ENCODE data around the gene ATP5ME.
A peak's percentile ranks its signal among the peaks of the same experiment; 100 is the strongest.

Gene ATP5ME

GRCh38 chr4:680551-680927 is 6.5 kb upstream of the ATP5ME start:
- ChIA-PET POLR2A (no interaction called here), CTCF (no interaction called here)
- TF ChIP-seq, protein P1, sequence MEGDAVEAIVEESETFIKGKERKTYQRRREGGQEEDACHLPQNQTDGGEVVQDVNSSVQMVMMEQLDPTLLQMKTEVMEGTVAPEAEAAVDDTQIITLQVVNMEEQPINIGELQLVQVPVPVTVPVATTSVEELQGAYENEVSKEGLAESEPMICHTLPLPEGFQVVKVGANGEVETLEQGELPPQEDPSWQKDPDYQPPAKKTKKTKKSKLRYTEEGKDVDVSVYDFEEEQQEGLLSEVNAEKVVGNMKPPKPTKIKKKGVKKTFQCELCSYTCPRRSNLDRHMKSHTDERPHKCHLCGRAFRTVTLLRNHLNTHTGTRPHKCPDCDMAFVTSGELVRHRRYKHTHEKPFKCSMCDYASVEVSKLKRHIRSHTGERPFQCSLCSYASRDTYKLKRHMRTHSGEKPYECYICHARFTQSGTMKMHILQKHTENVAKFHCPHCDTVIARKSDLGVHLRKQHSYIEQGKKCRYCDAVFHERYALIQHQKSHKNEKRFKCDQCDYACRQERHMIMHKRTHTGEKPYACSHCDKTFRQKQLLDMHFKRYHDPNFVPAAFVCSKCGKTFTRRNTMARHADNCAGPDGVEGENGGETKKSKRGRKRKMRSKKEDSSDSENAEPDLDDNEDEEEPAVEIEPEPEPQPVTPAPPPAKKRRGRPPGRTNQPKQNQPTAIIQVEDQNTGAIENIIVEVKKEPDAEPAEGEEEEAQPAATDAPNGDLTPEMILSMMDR (IDR thresholded peaks at IDR 0.05; ENCODE audit: insufficient read depth, low read length, missing control alignments) = no peak
- H3K4me3 ChIP-seq (ENCODE audit: low read depth, low read length) = peak overlapping the region; percentile 65
- DNase-seq (ENCODE audit: low read depth, low spot score) = no peak

DNA sequence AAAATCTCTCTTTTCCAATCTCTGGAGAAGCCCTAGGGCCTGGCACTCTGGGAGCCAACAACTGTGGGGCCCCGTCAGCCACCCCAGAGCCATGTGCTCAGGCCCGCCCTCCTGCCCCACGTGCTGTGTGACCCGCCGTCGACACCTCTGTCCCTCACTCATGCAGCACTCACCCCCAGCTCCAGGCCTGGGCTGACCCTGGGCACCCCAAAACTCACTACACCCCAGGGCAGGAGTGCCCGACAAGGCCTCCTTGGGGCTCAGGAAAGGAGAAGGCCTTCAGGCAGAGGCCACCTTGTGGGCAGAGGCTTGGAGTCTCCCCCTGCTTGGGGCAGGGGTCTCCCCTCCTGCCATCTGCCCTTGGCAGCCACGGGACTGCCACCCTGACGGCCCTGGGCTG is 6.0 kb upstream of the ATP5ME start:
- POLR2A ChIA-PET = no interaction called here
- CTCF ChIA-PET = no interaction called here
- no peak overlapping the region for H3K4me3 ChIP-seq (ENCODE audit: low read depth, low read length)
- TF ChIP-seq, protein P1 (IDR thresholded peaks at IDR 0.05; ENCODE audit: insufficient read depth, low read length, missing control alignments) = no peak
- DNase-seq (ENCODE audit: low read depth, low spot score) = no peak

DNA sequence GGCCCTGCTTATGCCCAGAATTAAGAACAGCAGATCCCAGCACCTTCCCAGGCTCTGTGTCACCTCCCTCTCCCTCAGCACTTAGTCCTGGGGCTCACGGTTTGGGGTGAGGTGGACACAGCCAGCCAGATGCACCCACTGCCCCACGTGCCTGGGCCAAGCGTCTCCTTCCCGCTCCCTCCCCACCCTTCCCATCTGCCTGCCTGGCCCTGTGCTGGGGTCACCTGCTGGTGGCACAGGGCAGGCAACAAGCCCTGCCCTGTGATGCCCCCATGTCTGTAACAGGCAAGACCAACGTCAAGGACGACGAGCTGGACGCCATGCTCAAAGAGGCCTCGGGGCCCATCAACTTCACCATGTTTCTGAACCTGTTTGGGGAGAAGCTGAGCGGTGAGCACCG is 5.6 kb upstream of the ATP5ME start:
- ChIA-PET CTCF (no interaction called here), POLR2A (no interaction called here)
- TF ChIP-seq, protein P1 (IDR thresholded peaks at IDR 0.05; ENCODE audit: insufficient read depth, low read length, missing control alignments) = no peak
- DNase-seq (ENCODE audit: low read depth, low spot score) = no peak
- H3K4me3 ChIP-seq (ENCODE audit: low read depth, low read length) = no peak overlapping the region

DNA sequence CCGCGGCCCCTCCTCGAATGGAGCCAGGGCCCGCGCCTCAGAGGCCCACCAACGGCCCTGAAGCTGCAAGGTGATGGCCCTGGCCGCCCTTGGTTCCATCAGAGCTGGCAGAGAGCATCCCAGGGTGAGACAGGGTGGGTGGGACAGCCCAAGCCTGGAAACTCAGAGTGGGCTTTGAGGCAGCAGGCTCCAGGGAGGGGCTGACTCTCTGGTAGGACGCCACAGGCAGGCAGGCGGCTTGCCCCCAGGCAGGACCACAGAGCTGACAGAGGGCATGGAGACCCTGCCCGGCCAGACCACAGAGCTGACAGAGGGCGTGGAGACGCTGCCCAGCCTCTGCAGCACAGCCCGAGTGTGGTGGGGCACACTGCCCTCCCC is 5.0 kb upstream of the ATP5ME start:
- TF ChIP-seq, protein P1 (IDR thresholded peaks at IDR 0.05; ENCODE audit: insufficient read depth, low read length, missing control alignments) = no peak
- ChIA-PET CTCF (no interaction called here), POLR2A (no interaction called here)
- no peak overlapping the region for H3K4me3 ChIP-seq (ENCODE audit: low read depth, low read length)
- DNase-seq (ENCODE audit: low read depth, low spot score) = no peak

- DNase-seq (ENCODE audit: low read depth, low spot score) = no peak
These were observed 4.4 kb upstream of the ATP5ME start for GRCh38 chr4:678331-679103.

DNA sequence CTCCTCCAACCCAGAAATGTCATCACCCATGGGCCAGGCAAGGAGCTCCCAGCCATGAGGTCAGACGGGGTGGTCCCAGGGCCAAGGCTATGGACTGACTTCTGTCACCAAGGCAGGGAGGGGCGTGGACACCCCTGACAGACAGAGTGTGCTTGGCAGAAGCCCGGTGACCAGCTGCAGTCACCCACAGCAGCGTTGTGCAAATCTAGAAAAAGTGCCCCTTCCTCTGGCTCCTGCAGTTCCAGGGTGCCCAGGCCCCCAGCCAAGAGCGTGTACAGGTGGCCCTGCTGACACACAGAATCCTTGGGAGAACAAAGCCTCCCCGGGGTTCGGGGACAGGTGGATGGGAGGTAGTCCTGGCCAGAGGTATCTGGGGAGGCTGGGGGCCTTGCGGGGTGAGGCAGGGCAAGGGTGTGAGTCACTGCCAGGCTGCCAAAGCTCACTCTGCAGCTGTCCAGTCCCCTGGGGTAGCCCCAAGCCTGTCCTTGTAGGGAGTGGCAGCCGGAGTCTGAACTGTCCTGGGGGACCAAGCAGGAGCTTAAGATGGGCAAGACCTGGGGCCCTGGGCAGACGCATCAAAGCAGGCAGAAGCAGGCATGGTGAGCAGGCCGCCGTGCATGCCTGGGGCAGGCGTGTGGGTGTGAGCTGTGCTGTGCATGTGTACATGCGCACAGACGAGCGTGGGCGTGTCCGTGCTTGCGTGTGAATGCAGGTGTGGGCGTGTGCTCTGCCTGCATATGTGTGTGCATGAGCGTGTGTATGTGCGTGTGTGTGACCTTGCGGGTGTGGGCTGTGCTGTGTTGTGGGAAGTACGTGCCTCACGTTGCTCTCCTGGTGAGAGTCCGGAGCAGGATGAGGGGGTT is 3.6 kb upstream of the ATP5ME start:
- TF ChIP-seq, protein P1 (IDR thresholded peaks at IDR 0.05; ENCODE audit: insufficient read depth, low read length, missing control alignments) = no peak
- no peak for DNase-seq (ENCODE audit: low read depth, low spot score)
- POLR2A ChIA-PET = no interaction called here
- no peak overlapping the region for H3K4me3 ChIP-seq (ENCODE audit: low read depth, low read length)
- CTCF ChIA-PET = no interaction called here

More at GRCh38 chr4:678331-679103, 4.4 kb upstream of the ATP5ME start:
- ChIA-PET CTCF (no interaction called here), POLR2A (no interaction called here)
- TF ChIP-seq, protein P1 (IDR thresholded peaks at IDR 0.05; ENCODE audit: insufficient read depth, low read length, missing control alignments) = no peak
- H3K4me3 ChIP-seq (ENCODE audit: low read depth, low read length) = no peak overlapping the region
